DND-41 (cell line): Measurements from ENCODE around the gene TIAL1.

Experiments
- ATAC-seq: fragments of 200-7000 bp; cut with Tn5 transposase; 3 replicates; pipeline ENCODE4 v1.9.1; 2021; ENCODE audit warnings: low read depth; ENCODE audit not compliant: insufficient read depth
- DNase-seq: peaks from one replicate; pipeline ENCODE4 v3.0.0-alpha.2; 2020
- H2AFZ ChIP-seq: 2 replicates; pipeline ENCODE4 v1.6.0; 2012; ENCODE audit warnings: low read depth, low read length
- H3K27ac ChIP-seq: 2 replicates; pipeline ENCODE4 v1.5.1; 2012; ENCODE audit warnings: low read length, inconsistent platforms
- H3K27me3 ChIP-seq: fragments of 200-600 bp; sonication (generic); 2 replicates; pipeline ENCODE4 v1.6.0; 2012; ENCODE audit warnings: low read length, mild to moderate bottlenecking, inconsistent platforms; ENCODE audit not compliant: insufficient read depth, poor library complexity
- H3K36me3 ChIP-seq: 2 replicates; pipeline ENCODE4 v1.5.1; 2012; ENCODE audit warnings: low read length, inconsistent platforms; ENCODE audit not compliant: insufficient read depth
- H3K4me1 ChIP-seq: 2 replicates; pipeline ENCODE4 v1.5.1; 2012; ENCODE audit warnings: mild to moderate bottlenecking, low read length; ENCODE audit not compliant: insufficient read depth
- H3K4me2 ChIP-seq: 2 replicates; pipeline ENCODE4 v1.6.0; 2012; ENCODE audit warnings: mild to moderate bottlenecking, moderate library complexity, low read length, inconsistent platforms; ENCODE audit not compliant: insufficient read depth
- H3K4me3 ChIP-seq, 2 experiments: fragments of 200-600 bp in 1 of 2; shearing (Covaris generic) in 1 of 2; 2 replicates each; pipeline ENCODE4 v1.5.1; 2012 to 2016; ENCODE audit warnings: inconsistent platforms in 2 of 2, low read length in 2 of 2, mild to moderate bottlenecking in 2 of 2, low read depth in 1 of 2, moderate library complexity in 1 of 2
- H3K79me2 ChIP-seq: 2 replicates; pipeline ENCODE4 v1.6.0; 2012; ENCODE audit warnings: low read length, inconsistent platforms; ENCODE audit not compliant: insufficient read depth
- H3K9ac ChIP-seq: 2 replicates; pipeline ENCODE4 v1.6.0; 2012; ENCODE audit warnings: low read depth, mild to moderate bottlenecking, inconsistent platforms, low read length, moderate library complexity
- H3K9me3 ChIP-seq: 2 replicates; pipeline ENCODE4 v1.5.1; 2012; ENCODE audit warnings: low read length, moderate library complexity, mild to moderate bottlenecking, inconsistent platforms; ENCODE audit not compliant: insufficient read depth, severe bottlenecking
- H4K20me1 ChIP-seq: 2 replicates; pipeline ENCODE4 v1.6.0; 2012; ENCODE audit warnings: low read length; ENCODE audit not compliant: insufficient read depth
- EZH2 ChIP-seq: IDR thresholded peaks from 3 replicates; pipeline ENCODE4 v1.6.1; 2012; ENCODE audit warnings: borderline replicate concordance, low read depth, mild to moderate bottlenecking, moderate library complexity, low read length, inconsistent platforms; ENCODE audit not compliant: severe bottlenecking
- TF ChIP-seq, protein P1 (sequence below): IDR thresholded peaks from 2 replicates; pipeline ENCODE4 v1.5.1; 2012; ENCODE audit warnings: borderline replicate concordance, low read length, moderate library complexity, mild to moderate bottlenecking; ENCODE audit not compliant: poor library complexity, severe bottlenecking; ENCODE audit errors: extremely low read depth

The TIAL1 gene

DNA sequence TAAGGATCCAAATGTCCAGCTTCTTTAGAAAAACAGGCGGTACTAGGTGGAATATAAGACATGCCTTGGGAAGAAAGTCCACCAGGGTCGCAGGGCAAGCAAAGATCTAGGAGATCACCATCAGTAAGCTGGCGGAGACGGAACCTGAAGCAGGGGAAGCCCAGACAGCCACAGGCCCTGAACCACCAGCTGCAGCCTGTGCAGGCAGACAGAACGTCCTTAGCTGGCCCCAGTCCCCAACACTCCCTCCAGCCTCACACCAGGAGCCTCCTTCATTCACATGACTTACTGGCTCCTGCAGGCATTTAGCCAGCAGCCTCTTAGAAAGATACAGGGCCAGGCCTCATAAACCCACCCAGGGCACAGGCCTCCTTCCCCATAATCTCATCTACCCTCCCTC is 71.6 kb downstream of the TIAL1 start:
- TF ChIP-seq, protein P1, sequence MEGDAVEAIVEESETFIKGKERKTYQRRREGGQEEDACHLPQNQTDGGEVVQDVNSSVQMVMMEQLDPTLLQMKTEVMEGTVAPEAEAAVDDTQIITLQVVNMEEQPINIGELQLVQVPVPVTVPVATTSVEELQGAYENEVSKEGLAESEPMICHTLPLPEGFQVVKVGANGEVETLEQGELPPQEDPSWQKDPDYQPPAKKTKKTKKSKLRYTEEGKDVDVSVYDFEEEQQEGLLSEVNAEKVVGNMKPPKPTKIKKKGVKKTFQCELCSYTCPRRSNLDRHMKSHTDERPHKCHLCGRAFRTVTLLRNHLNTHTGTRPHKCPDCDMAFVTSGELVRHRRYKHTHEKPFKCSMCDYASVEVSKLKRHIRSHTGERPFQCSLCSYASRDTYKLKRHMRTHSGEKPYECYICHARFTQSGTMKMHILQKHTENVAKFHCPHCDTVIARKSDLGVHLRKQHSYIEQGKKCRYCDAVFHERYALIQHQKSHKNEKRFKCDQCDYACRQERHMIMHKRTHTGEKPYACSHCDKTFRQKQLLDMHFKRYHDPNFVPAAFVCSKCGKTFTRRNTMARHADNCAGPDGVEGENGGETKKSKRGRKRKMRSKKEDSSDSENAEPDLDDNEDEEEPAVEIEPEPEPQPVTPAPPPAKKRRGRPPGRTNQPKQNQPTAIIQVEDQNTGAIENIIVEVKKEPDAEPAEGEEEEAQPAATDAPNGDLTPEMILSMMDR = no peak
- TF ChIP-seq EZH2 = no peak
- Histone ChIP-seq H3K27me3 (no peaks in the 10 kb centered on the region), H3K36me3 (peaks cover 36% of the 10 kb centered on the region), H3K27ac (no peak overlapping the region), H3K4me2 (no peak overlapping the region), H4K20me1 (peaks cover 6% of the 10 kb centered on the region; the same call in 1 of the 2 replicates), H2AFZ (no peak overlapping the region), H3K9ac (no peak overlapping the region), H3K79me2 (peaks cover 17% of the 10 kb centered on the region), H3K4me3 (no peak overlapping the region), H3K9me3 (no peaks in the 10 kb centered on the region), H3K4me1 (0 out of 2 replicates have a peak, but pooled peaks cover 1% of the 10 kb centered on the region)
- ATAC-seq = no peak
- DNase-seq = no peak

DNA sequence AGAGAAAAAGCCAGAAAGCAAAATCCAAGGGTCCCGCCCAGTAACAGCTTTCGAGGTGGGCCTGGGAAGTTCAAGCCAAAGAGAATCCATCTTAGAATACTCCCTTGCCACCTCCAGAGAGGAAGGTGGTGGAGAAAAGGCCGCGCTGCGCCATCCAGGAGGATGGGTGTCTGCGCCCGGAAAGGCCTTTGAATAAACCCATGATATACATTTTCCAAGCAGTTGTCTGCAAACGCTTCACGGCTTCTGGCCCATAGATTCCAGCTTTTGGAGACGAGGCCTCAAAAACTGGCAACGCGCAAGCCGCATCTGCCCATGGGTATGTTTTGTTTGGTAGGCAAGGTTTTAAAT is 72.1 kb downstream of the TIAL1 start:
- Histone ChIP-seq H3K27ac (no peak overlapping the region), H3K9ac (no peak overlapping the region), H3K36me3 (peaks cover 39% of the 10 kb centered on the region), H3K4me2 (no peak overlapping the region), H3K27me3 (no peaks in the 10 kb centered on the region), H3K9me3 (no peaks in the 10 kb centered on the region), H3K79me2 (peaks cover 17% of the 10 kb centered on the region), H3K4me1 (peaks cover 5% of the 10 kb centered on the region; the same call in 1 of the 2 replicates), H4K20me1 (peaks cover 6% of the 10 kb centered on the region; the same call in 1 of the 2 replicates), H2AFZ (no peak overlapping the region), H3K4me3 (no peak overlapping the region)
- no peak for DNase-seq
- no peak for ATAC-seq
- TF ChIP-seq EZH2 = no peak
- TF ChIP-seq, protein P1 = no peak

DNA sequence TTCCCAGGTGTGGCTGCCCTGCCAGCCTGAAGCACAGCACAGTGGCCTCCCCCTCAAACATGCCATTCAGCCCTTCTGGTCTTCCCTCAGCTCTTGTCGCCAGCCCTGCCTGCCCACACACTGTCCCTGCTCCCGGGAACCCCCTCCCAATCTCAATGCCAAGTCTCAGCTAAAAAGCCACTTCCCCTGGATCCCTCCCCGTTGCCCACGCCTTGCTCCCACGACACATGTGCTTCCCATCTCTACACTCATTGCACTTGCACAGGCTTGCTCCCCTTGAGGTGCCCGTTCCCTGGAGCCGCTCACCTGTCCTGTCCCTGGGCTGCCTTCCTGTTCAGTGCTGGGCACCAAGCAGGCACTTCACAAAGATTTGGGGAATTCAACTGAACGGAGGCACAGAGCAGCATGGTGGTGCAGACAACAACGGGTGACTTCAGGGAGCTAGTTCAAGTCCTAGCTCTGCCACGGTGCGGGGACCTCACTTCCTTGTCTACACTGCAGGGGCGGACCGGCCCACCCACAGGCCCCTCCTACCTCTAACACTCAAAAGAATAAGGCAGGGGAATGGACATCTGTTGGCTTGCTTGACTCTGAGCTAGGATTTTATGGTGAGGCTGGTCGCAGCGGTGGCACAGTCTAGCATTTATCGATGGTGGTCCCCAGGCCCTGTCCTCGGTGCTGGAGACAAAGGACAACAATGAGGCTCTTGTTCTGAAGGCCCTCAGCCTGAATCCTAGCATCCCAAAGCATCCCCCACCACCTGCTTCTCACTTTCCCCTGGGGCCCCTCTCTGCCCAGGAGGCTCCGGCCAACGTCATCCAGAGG is 72.7 kb downstream of the TIAL1 start:
- no peak; the same call in 2 of the 3 replicates for ATAC-seq
- Histone ChIP-seq H3K9me3 (no peaks in the 10 kb centered on the region), H3K4me3 (no peak overlapping the region), H4K20me1 (peaks cover 6% of the 10 kb centered on the region; the same call in 1 of the 2 replicates), H3K4me2 (no peak overlapping the region), H2AFZ (no peak overlapping the region), H3K79me2 (peaks cover 14% of the 10 kb centered on the region), H3K4me1 (peaks cover 9% of the 10 kb centered on the region), H3K36me3 (peaks cover 39% of the 10 kb centered on the region), H3K9ac (no peak overlapping the region), H3K27me3 (no peaks in the 10 kb centered on the region), H3K27ac (no peak overlapping the region; the same call in 1 of the 2 replicates)
- DNase-seq = no peak
- TF ChIP-seq, protein P1 = no peak
- TF ChIP-seq EZH2 = no peak
